Body of pancreas (tissue), 4 donors: ENCODE data around the gene TBK1.

Source experiments
- POLR2A ChIP-seq, 3 donors: fragments of 450-650 bp; IDR thresholded peaks; one replicate each; pipeline ENCODE4 v1.6.1; 2016; ENCODE audit warnings: antibody characterized with exemption in 3 of 3, mild to moderate bottlenecking in 2 of 3
- TF ChIP-seq, protein P1 (sequence below), 7 experiments: fragments of 450-650 bp in 4 of 7; fragments of 200-600 bp in 3 of 7; sonication (generic) in 3 of 7; IDR thresholded peaks; one replicate each; pipeline ENCODE4 v1.5.1; 2016 to 2019; ENCODE audit warnings: antibody characterized with exemption in 7 of 7

DNA sequence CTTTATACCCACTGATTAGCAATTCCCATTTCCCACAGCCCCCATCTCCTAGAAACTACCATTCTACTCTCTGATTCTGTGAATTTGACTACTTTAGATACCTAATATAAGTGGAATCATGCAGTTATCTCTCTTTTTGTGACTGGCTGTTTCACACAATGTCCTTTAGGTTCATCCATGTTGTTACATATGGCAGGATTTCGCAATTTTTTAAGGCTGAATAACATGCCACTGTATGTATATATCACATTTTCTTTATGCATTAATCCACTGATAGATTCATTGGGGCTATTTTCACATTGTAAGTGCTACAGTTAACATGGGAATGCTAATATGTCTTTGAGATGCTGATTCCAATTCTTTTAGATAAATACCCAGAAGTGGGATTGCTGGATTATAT, 11.8 kb upstream of the TBK1 start:
- TF ChIP-seq POLR2A (IDR thresholded peaks at IDR 0.05) = no peak
- TF ChIP-seq, protein P1, sequence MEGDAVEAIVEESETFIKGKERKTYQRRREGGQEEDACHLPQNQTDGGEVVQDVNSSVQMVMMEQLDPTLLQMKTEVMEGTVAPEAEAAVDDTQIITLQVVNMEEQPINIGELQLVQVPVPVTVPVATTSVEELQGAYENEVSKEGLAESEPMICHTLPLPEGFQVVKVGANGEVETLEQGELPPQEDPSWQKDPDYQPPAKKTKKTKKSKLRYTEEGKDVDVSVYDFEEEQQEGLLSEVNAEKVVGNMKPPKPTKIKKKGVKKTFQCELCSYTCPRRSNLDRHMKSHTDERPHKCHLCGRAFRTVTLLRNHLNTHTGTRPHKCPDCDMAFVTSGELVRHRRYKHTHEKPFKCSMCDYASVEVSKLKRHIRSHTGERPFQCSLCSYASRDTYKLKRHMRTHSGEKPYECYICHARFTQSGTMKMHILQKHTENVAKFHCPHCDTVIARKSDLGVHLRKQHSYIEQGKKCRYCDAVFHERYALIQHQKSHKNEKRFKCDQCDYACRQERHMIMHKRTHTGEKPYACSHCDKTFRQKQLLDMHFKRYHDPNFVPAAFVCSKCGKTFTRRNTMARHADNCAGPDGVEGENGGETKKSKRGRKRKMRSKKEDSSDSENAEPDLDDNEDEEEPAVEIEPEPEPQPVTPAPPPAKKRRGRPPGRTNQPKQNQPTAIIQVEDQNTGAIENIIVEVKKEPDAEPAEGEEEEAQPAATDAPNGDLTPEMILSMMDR (IDR thresholded peaks at IDR 0.05) = no peak
